NCI-H128 (cell line): ENCODE measurements around the gene DCUN1D1.

Experiments
- DNase-seq: peaks from one replicate; lab custom pipeline; 2025; ENCODE audit not compliant: unreplicated experiment; lab: John Stamatoyannopoulos, UW

DCUN1D1 gene

GRCh38 chr3:182973047-182973446, 7.3 kb downstream of the DCUN1D1 start:
- no peak for DNase-seq

GRCh38 chr3:182972387-182972786, 8.0 kb downstream of the DCUN1D1 start:
- DNase-seq: no peak

GRCh38 chr3:182971637-182972036, 8.7 kb downstream of the DCUN1D1 start:
- DNase-seq: no peak

- DNase-seq: no peak
Observed at GRCh38 chr3:182970811-182971418, 9.4 kb downstream of the DCUN1D1 start.

- no peak for DNase-seq
Observed at GRCh38 chr3:182969853-182970252, 10.5 kb downstream of the DCUN1D1 start.

GRCh38 chr3:182969277-182969676, 11.1 kb downstream of the DCUN1D1 start:
- DNase-seq: no peak

GRCh38 chr3:182967218-182968204, 12.8 kb downstream of the DCUN1D1 start:
- no peak for DNase-seq

GRCh38 chr3:182965861-182966366, 14.4 kb downstream of the DCUN1D1 start:
- no peak for DNase-seq

- DNase-seq: no peak
Observed at GRCh38 chr3:182964179-182964578, 16.2 kb downstream of the DCUN1D1 start.

GRCh38 chr3:182962166-182962565, 18.2 kb downstream of the DCUN1D1 start:
- DNase-seq: no peak

- no peak for DNase-seq
Observed at GRCh38 chr3:182959474-182960350, 20.6 kb downstream of the DCUN1D1 start.

- DNase-seq: no peak
Observed at GRCh38 chr3:182957676-182958266, 22.6 kb downstream of the DCUN1D1 start.

GRCh38 chr3:182957226-182957625, 23.1 kb downstream of the DCUN1D1 start:
- DNase-seq: no peak

- DNase-seq: no peak
Observed at GRCh38 chr3:182954553-182955235, 25.6 kb downstream of the DCUN1D1 start.

- no peak for DNase-seq
Observed at GRCh38 chr3:182949688-182950087, 30.6 kb downstream of the DCUN1D1 start.

GRCh38 chr3:182948305-182948704, 32.0 kb downstream of the DCUN1D1 start:
- no peak for DNase-seq

GRCh38 chr3:182947888-182948287, 32.5 kb downstream of the DCUN1D1 start:
- no peak for DNase-seq

- no peak for DNase-seq
Observed at GRCh38 chr3:182941719-182942118, 38.6 kb downstream of the DCUN1D1 start.

- no peak for DNase-seq
Observed at GRCh38 chr3:182940266-182940808, 40.0 kb downstream of the DCUN1D1 start.
